HUES6 (cell line): ENCODE data around the gene INPP5D.
"Not testable (repeated sequence)": the region's sequence is repeated elsewhere in the genome, so short reads cannot be mapped to it uniquely, and the experiment has no call there.

Experiments used
- H3K27ac ChIP-seq: 2 replicates; pipeline ENCODE4 v1.7.0; 2013; ENCODE audit warnings: low read depth, mild to moderate bottlenecking, low read length, inconsistent platforms
- H3K27me3 ChIP-seq: 2 replicates; pipeline ENCODE4 v1.6.1; 2013; ENCODE audit warnings: low read length; ENCODE audit not compliant: control insufficient read depth, insufficient read depth
- H3K36me3 ChIP-seq: 2 replicates; pipeline ENCODE4 v1.6.1; 2013; ENCODE audit warnings: low read length; ENCODE audit not compliant: control insufficient read depth, insufficient read depth
- H3K4me1 ChIP-seq: 2 replicates; pipeline ENCODE4 v1.6.1; 2013; ENCODE audit warnings: low read length; ENCODE audit not compliant: control insufficient read depth, insufficient read depth
- H3K4me3 ChIP-seq: 2 replicates; pipeline ENCODE4 v1.5.1; 2013; ENCODE audit warnings: low read depth, low read length
- H3K9ac ChIP-seq: one replicate; pipeline ENCODE4 v1.6.1; 2013; ENCODE audit warnings: mild to moderate bottlenecking, low read length
- H3K9me3 ChIP-seq: 2 replicates; pipeline ENCODE4 v1.6.1; 2013; ENCODE audit warnings: low read depth, low read length; ENCODE audit not compliant: control insufficient read depth, insufficient read depth

INPP5D gene

GRCh38 chr2:233184669-233185068 is 124.5 kb downstream of the INPP5D start:
- no peaks in the 10 kb centered on the region for H3K27me3 ChIP-seq
- no peak overlapping the region for H3K9ac ChIP-seq
- no peak overlapping the region for H3K27ac ChIP-seq
- H3K36me3 ChIP-seq, result peaks cover 17% of the 10 kb centered on the region
- H3K9me3 ChIP-seq, result peaks cover 5% of the 10 kb centered on the region
- no peak overlapping the region for H3K4me3 ChIP-seq
- H3K4me1 ChIP-seq, result peaks cover 4% of the 10 kb centered on the region; the same call in 1 of the 2 replicates

GRCh38 chr2:233185330-233185729 is 125.2 kb downstream of the INPP5D start:
- H3K4me3 ChIP-seq, result no peak overlapping the region
- no peak overlapping the region for H3K27ac ChIP-seq
- peaks cover 17% of the 10 kb centered on the region for H3K36me3 ChIP-seq
- peaks cover 4% of the 10 kb centered on the region; the same call in 1 of the 2 replicates for H3K4me1 ChIP-seq
- no peaks in the 10 kb centered on the region for H3K27me3 ChIP-seq
- H3K9ac ChIP-seq, result no peak overlapping the region
- no peaks in the 10 kb centered on the region for H3K9me3 ChIP-seq

GRCh38 chr2:233185963-233186362 is 125.8 kb downstream of the INPP5D start:
- Histone ChIP-seq H3K36me3 (peaks cover 17% of the 10 kb centered on the region), H3K9ac (no peak overlapping the region), H3K4me1 (peaks cover 4% of the 10 kb centered on the region; the same call in 1 of the 2 replicates), H3K27me3 (no peaks in the 10 kb centered on the region), H3K27ac (no peak overlapping the region), H3K9me3 (no peaks in the 10 kb centered on the region), H3K4me3 (no peak overlapping the region)

GRCh38 chr2:233186851-233187250 is 126.7 kb downstream of the INPP5D start:
- peaks cover 17% of the 10 kb centered on the region for H3K36me3 ChIP-seq
- no peak overlapping the region for H3K4me3 ChIP-seq
- no peaks in the 10 kb centered on the region for H3K27me3 ChIP-seq
- peaks cover 4% of the 10 kb centered on the region; the same call in 1 of the 2 replicates for H3K4me1 ChIP-seq
- H3K9ac ChIP-seq, result no peak overlapping the region
- H3K9me3 ChIP-seq, result no peaks in the 10 kb centered on the region
- no peak overlapping the region for H3K27ac ChIP-seq

GRCh38 chr2:233189025-233189424 is 128.9 kb downstream of the INPP5D start:
- no peak overlapping the region for H3K27ac ChIP-seq
- H3K27me3 ChIP-seq, result no peaks in the 10 kb centered on the region
- H3K9me3 ChIP-seq, result no peaks in the 10 kb centered on the region
- no peak overlapping the region for H3K4me3 ChIP-seq
- no peak overlapping the region for H3K9ac ChIP-seq
- peaks cover 4% of the 10 kb centered on the region; the same call in 1 of the 2 replicates for H3K4me1 ChIP-seq
- H3K36me3 ChIP-seq, result peaks cover 17% of the 10 kb centered on the region

GRCh38 chr2:233191016-233191415 is 130.9 kb downstream of the INPP5D start:
- not testable (repeated sequence) for H3K27ac ChIP-seq, H3K36me3 ChIP-seq, H3K9me3 ChIP-seq, H3K4me3 ChIP-seq, H3K9ac ChIP-seq, H3K27me3 ChIP-seq, H3K4me1 ChIP-seq

GRCh38 chr2:233193738-233194137 is 133.6 kb downstream of the INPP5D start:
- H3K9ac ChIP-seq, result no peak overlapping the region
- H3K27ac ChIP-seq, result no peak overlapping the region
- H3K9me3 ChIP-seq, result no peaks in the 10 kb centered on the region
- no peaks in the 10 kb centered on the region for H3K27me3 ChIP-seq
- H3K4me3 ChIP-seq, result no peak overlapping the region
- H3K36me3 ChIP-seq, result peaks cover 8% of the 10 kb centered on the region; the same call in 1 of the 2 replicates
- peaks cover 4% of the 10 kb centered on the region; the same call in 1 of the 2 replicates for H3K4me1 ChIP-seq

- Histone ChIP-seq H3K9ac (no peak overlapping the region), H3K9me3 (no peaks in the 10 kb centered on the region), H3K27ac (no peak overlapping the region), H3K4me3 (no peak overlapping the region), H3K27me3 (no peaks in the 10 kb centered on the region), H3K36me3 (peaks cover 3% of the 10 kb centered on the region; the same call in 1 of the 2 replicates), H3K4me1 (no peaks in the 10 kb centered on the region)
Measured at GRCh38 chr2:233195027-233195426, 134.9 kb downstream of the INPP5D start.

GRCh38 chr2:233197022-233197421 is 136.9 kb downstream of the INPP5D start:
- Histone ChIP-seq H3K4me3 (no peak overlapping the region), H3K27me3 (no peaks in the 10 kb centered on the region), H3K9me3 (no peaks in the 10 kb centered on the region), H3K9ac (no peak overlapping the region), H3K27ac (no peak overlapping the region), H3K36me3 (peaks cover under 1% of the 10 kb centered on the region; the same call in 1 of the 2 replicates), H3K4me1 (no peaks in the 10 kb centered on the region)

- no peak overlapping the region for H3K27ac ChIP-seq
- no peaks in the 10 kb centered on the region for H3K4me1 ChIP-seq
- no peak overlapping the region for H3K4me3 ChIP-seq
- no peaks in the 10 kb centered on the region; the same call in 1 of the 2 replicates for H3K36me3 ChIP-seq
- no peak overlapping the region for H3K9ac ChIP-seq
- H3K27me3 ChIP-seq, result no peaks in the 10 kb centered on the region
- H3K9me3 ChIP-seq, result peaks cover 6% of the 10 kb centered on the region
Measured at GRCh38 chr2:233198026-233198425, 137.9 kb downstream of the INPP5D start.

- Histone ChIP-seq H3K36me3 (peaks cover 3% of the 10 kb centered on the region; the same call in 1 of the 2 replicates), H3K27me3 (no peaks in the 10 kb centered on the region), H3K4me1 (no peaks in the 10 kb centered on the region), H3K27ac (no peak overlapping the region), H3K9me3 (peaks cover 11% of the 10 kb centered on the region), H3K9ac (no peak overlapping the region), H3K4me3 (no peak overlapping the region)
Measured at GRCh38 chr2:233199870-233200269, 139.7 kb downstream of the INPP5D start.

- not testable (repeated sequence) for H3K4me3 ChIP-seq, H3K27me3 ChIP-seq, H3K9ac ChIP-seq, H3K27ac ChIP-seq, H3K4me1 ChIP-seq, H3K36me3 ChIP-seq
- H3K9me3 ChIP-seq, result peaks cover 11% of the 10 kb centered on the region
Measured at GRCh38 chr2:233200790-233201189, 140.6 kb downstream of the INPP5D start.
